Omental fat pad (tissue), 4 donors: Measurements from ENCODE around the gene SDK2. TPM values are rescaled to one million over a fixed set of nuclear protein-coding genes. Genes with fewer than 3 reads are reported as not detected.
A peak's percentile ranks its signal among the peaks of the same experiment; 100 is the strongest.

Experiments
- ATAC-seq: fragments of 150-250 bp; one replicate; pipeline ENCODE4 v1.9.1; 2016; ENCODE audit warnings: mild to moderate bottlenecking, moderate library complexity; ENCODE audit not compliant: low FRiP score
- DNase-seq: peaks from one replicate; pipeline ENCODE4 v3.0.0-alpha.2; 2019; ENCODE audit warnings: low spot score
- total RNA-seq, 4 donors: library from RNA; depleted of rRNA; stranded (reverse); fragments of >200 nt; gene quantifications; one replicate each; pipeline ENCODE4 v1.1.0, GENCODE V29; 2016
- TF ChIP-seq, protein P1 (sequence below), 3 donors: fragments of 450-650 bp; IDR thresholded peaks; one replicate each; pipeline ENCODE4 v1.5.1; 2016 to 2017; ENCODE audit warnings: antibody characterized with exemption in 3 of 3, mild to moderate bottlenecking in 3 of 3, moderate library complexity in 2 of 3

Gene SDK2
- total RNA-seq, 4 donors from 2014 or later, result 0.46 to 1.4 (median 0.64) TPM

- TF ChIP-seq, protein P1, sequence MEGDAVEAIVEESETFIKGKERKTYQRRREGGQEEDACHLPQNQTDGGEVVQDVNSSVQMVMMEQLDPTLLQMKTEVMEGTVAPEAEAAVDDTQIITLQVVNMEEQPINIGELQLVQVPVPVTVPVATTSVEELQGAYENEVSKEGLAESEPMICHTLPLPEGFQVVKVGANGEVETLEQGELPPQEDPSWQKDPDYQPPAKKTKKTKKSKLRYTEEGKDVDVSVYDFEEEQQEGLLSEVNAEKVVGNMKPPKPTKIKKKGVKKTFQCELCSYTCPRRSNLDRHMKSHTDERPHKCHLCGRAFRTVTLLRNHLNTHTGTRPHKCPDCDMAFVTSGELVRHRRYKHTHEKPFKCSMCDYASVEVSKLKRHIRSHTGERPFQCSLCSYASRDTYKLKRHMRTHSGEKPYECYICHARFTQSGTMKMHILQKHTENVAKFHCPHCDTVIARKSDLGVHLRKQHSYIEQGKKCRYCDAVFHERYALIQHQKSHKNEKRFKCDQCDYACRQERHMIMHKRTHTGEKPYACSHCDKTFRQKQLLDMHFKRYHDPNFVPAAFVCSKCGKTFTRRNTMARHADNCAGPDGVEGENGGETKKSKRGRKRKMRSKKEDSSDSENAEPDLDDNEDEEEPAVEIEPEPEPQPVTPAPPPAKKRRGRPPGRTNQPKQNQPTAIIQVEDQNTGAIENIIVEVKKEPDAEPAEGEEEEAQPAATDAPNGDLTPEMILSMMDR (IDR thresholded peaks at IDR 0.05), result no peak
- ATAC-seq, result no peak
- no peak for DNase-seq
These were observed 3.7 kb upstream of the SDK2 start for GRCh38 chr17:73647772-73648542.

DNA sequence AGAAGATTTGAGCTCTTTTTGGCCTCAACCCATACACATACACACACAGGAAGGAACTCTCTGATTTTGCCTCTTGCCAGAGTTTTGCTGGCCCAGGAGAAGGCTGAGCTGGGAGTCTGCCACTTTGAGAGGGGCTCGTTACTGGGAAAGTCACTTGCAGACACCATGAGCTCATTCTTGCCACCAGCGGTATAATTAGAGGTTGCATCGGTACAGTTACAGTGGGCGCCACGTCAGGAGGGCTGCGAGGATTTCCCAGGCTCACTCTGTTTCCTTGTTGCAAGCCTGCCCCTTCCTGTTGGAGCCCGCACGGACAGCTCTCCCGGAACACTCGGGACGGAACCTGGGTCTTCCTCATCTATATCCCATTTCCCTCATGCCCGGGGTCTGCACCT is 3.1 kb upstream of the SDK2 start:
- ATAC-seq (no peak), DNase-seq (no peak)
- TF ChIP-seq, protein P1 (IDR thresholded peaks at IDR 0.05), result no peak

DNA sequence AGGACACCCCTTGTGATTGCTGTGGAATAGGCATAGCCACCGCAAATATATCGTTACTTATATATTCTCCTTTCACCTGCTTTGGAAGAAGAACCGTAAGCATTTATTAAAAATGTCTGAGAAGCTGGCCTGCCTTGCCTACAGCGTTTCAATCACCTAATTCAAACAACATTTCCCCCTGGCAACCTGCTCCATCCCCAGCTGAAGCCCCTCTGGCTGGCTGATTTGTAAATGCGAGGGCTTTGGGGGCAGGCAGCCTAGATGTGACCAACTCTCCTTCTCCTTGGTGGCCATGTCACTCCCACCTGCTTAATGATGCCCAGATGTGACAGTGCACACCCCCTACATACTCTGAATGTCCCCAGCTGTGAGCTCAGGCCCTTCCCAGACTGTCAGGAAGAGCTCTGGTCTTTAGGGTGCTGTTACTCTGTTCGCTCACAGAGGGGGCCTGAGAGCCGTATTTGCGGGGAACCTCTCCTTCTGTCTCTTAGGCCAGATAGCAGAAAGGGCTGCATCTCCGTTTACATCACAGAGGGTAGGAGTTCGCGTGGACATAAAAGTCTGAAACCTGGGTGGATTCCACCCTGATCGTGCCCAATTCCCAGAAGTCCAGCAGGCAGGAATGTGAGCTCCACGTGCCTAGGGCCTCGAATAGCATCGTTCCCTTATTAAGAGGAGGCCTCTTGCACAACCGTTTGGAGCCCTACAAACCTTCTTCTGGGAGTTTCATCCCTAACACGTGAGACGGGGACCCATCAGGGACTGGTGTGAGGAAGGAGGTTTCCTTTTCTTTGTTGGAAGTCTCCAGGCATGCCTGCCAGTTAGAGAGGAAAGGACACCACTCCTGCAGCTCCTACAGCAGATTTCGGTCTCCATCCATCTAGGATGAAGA is 2.4 kb upstream of the SDK2 start:
- no peak for DNase-seq
- ATAC-seq, result no peak
- TF ChIP-seq, protein P1 (IDR thresholded peaks at IDR 0.05), result no peak

- TF ChIP-seq, protein P1 (IDR thresholded peaks at IDR 0.05), result no peak
- ATAC-seq, result peak; percentile 60
- no peak for DNase-seq
These were observed 1.0 kb upstream of the SDK2 start for GRCh38 chr17:73645050-73645871.

DNA sequence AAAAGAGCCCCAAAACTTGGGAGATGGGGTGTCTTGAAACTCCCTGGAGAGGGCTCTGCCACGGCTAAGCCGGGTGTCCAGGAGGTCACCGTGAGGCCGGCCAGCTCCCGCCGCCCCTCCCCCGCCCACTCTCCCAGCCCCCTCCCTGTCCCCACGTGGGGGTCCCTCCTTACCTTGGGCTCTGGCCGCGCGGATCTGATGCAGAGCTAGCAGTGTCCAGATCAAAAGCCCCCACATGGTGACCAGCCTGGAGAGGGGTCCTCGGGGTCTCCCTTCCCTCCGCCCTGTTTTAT is 447 bp downstream of the SDK2 start:
- DNase-seq (no peak), ATAC-seq (no peak)
- TF ChIP-seq, protein P1 (IDR thresholded peaks at IDR 0.05), result no peak

DNA sequence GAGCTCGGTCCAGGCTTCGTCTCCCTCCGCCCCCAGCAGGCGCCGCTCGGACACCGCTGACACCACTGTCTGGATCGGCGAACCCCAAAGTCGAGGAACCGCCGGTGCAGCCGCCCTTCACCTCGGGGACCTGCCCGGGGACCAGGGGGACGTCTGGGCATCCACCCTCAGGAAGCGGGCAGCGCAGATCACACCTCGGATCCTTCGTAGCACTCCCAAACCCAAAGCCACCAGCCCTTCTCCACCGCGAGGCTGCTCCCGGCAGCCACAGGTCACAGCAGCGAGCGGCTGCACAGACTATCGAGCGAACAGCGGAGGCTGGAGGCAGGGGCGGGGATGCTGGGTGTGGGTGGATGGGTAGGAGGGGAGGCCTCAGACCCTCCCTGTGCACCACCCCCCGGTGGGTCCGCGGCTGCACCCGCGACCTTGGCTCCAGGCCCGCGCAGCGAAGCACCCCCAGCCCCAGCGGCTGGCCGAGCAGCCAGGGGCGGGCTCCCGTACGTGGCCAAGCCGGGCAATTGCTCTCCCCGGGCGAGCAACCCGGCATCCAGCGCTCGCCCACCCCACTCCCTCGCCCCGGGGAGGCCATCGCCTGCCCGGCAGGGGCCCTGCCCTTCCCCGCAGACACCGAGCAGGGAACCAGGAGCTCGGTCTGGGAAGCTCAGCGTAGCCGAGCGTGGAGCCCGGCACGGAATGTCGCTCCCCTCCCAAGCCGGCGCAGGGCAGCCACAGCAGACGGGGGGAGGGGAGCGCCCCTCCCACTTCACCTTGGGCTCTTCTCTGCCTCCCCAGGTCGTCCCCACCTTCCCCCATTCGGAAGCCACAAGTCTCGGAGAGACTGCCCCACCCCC is 1.0 kb downstream of the SDK2 start:
- ATAC-seq, result no peak
- DNase-seq, result no peak
- TF ChIP-seq, protein P1 (IDR thresholded peaks at IDR 0.05), result no peak
